Glomerular endothelial cell (primary cell): Measurements from ENCODE around the gene TAS2R50. TPM values are rescaled to one million over a fixed set of nuclear protein-coding genes. Genes with fewer than 3 reads are reported as not detected.

Experiments used
- DNase-seq: peaks from one replicate; pipeline ENCODE4 v3.0.0-alpha.2; 2011; ENCODE audit warnings: low read depth, low spot score; ENCODE audit errors: extremely low read depth
- total RNA-seq: library from RNA; depleted of rRNA; stranded (reverse); fragments of >200 nt; gene quantifications from 2 replicates; pipeline ENCODE4 v1.2.3, GENCODE V29; 2015

TAS2R50 gene
- total RNA-seq, 1 donor from 2014 or later = 2.0 TPM

GRCh38 chr12:10956085-10956484 lies 30.6 kb downstream of the TAS2R50 start:
- no peak for DNase-seq

GRCh38 chr12:10952645-10953044 lies 34.1 kb downstream of the TAS2R50 start:
- no peak for DNase-seq

DNA sequence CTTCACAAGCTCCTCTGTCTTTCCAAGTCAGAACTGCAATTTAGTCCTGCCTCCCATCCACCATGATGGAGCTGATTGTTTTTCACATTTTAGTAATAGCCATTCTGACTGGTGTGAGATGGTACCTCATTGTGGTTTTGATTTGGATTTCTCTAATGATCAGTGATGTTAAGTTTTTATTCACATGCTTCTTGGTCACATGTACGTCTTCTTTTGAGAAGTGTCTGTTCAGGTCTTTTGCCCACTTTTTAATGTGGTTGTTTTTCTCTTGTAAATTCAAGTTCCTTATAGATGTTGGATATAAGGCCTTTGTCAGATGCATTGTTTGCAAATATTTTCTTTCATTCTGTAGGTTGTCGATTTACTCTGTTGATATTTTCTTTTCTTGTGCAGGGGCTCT lies 43.5 kb downstream of the TAS2R50 start:
- DNase-seq = no peak

DNA sequence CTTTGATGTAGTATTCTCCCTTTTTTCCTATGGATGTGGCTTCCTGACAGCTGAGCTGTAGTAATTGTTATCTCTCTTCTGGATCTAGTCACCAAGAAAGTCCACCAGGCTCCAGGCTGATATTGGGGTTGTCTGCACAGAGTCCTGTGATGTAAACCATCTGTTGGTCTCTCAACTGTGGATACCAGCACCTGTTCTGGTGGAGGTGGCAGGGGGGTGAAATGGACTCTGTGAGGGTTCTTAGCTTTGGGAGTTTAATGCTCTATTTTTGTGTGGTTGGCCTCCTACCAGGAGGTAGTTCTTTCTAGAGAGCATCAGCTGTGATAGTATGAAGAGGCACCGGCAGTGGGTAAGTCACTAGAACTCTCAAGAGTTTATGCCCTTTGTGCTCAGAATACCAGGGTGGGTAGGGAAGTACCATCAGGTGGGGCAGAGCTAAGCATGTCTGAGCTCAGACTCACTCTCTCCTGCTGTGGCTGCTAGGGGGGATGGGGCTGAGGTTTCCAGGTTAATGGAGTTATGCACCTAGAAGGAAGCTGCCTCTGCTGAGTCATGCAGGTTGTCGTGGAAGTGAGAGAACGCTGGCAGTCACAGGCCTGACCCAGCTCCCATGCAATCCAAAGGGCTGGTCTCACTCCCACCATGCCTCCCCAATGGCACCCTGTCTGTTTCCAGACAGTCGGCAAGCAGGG lies 44.6 kb downstream of the TAS2R50 start:
- no peak for DNase-seq

GRCh38 chr12:10941369-10941768 lies 45.3 kb downstream of the TAS2R50 start:
- DNase-seq = no peak

GRCh38 chr12:10940389-10940788 lies 46.3 kb downstream of the TAS2R50 start:
- DNase-seq = no peak

DNA sequence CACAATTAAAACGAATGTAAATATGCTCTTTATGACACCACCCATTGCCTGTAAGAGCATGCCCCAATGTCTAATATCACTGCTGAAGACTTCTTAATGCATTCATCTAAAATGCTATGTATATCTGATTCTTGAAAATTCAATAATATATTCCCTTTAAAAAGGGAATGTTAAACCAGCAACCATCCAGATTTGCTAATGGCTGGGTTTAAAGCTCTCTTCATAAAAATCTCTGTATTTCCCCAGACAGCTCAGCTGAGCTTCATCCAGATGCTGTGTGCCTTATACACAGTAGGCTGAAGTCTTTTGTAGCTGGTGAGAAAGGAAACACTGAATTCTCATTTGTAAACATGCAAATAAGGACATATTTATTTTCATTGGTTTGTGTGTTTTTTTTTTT lies 47.5 kb downstream of the TAS2R50 start, which contains the start of gene TAS2R14:
TAS2R14 (minus strand) TSS at position 101 of the 400 bp plus-strand sequence; CDS start at position 45, 56 bp downstream.
- DNase-seq = no peak

GRCh38 chr12:10936506-10936905 lies 50.2 kb downstream of the TAS2R50 start:
- DNase-seq = no peak

Other genes starting within 250 kb of the TAS2R50 start
- 0.18 TPM in 1 of 2 replicates, not detected in the other for gene TAS2R7, start 184.3 kb downstream of the TAS2R50 start, total RNA-seq
- gene TAS2R8, start 179.6 kb downstream of the TAS2R50 start, total RNA-seq = not detected in 2 replicates
- gene TAS2R9, start 176.7 kb downstream of the TAS2R50 start, total RNA-seq = 0.18 TPM in 1 of 2 replicates, not detected in the other
- 0.15 and 1.1 TPM in 2 replicates for gene TAS2R10, start 160.6 kb downstream of the TAS2R50 start, total RNA-seq
- gene PRR4, start 137.4 kb downstream of the TAS2R50 start, total RNA-seq = 5.0 TPM in 1 of 2 replicates, not detected in the other
- gene PRH1, start 102.7 kb downstream of the TAS2R50 start, total RNA-seq = 2.1 and 25.2 TPM in 2 replicates
- 2.7 TPM in 1 of 2 replicates, not detected in the other for gene TAS2R13, start 77.3 kb downstream of the TAS2R50 start, total RNA-seq
- not detected in 2 replicates for gene PRH2, start 57.7 kb downstream of the TAS2R50 start, total RNA-seq
- gene TAS2R14, start 47.6 kb downstream of the TAS2R50 start, total RNA-seq = 1.6 and 5.5 TPM in 2 replicates
- 0.34 and 1.8 TPM in 2 replicates for gene TAS2R20, start 11.4 kb upstream of the TAS2R50 start, total RNA-seq
- gene TAS2R19, start 35.7 kb upstream of the TAS2R50 start, total RNA-seq = 1.0 and 6.9 TPM in 2 replicates
- gene TAS2R31, start 44.5 kb upstream of the TAS2R50 start, total RNA-seq = 0.44 and 2.9 TPM in 2 replicates
- gene TAS2R46, start 75.4 kb upstream of the TAS2R50 start, total RNA-seq = 1.6 TPM in 1 of 2 replicates, not detected in the other
- 1.3 TPM in 1 of 2 replicates, not detected in the other for gene TAS2R43, start 105.4 kb upstream of the TAS2R50 start, total RNA-seq
- gene TAS2R30, start 147.7 kb upstream of the TAS2R50 start, total RNA-seq = 0.73 and 3.5 TPM in 2 replicates
- 5.8 and 9.7 TPM in 2 replicates for gene SMIM10L1, start 184.3 kb upstream of the TAS2R50 start, total RNA-seq
- gene TAS2R42, start 200.0 kb upstream of the TAS2R50 start, total RNA-seq = not detected in 2 replicates